GM12891 (cell line): Measurements from ENCODE around the gene CALCOCO1.

ENCODE experiments used
- POLR2A ChIP-seq: IDR thresholded peaks from 2 replicates; pipeline ENCODE4 v1.6.1; 2011; ENCODE audit warnings: low read depth, low read length, control low read depth
- POLR2AphosphoS5 ChIP-seq: IDR thresholded peaks from 2 replicates; pipeline ENCODE4 v1.6.1; 2011; ENCODE audit warnings: low read depth, low read length, control low read depth
- SPI1 ChIP-seq: IDR thresholded peaks from 2 replicates; pipeline ENCODE4 v1.6.1; 2011; ENCODE audit warnings: low read depth, low read length, control low read depth
- TAF1 ChIP-seq: IDR thresholded peaks from 2 replicates; pipeline ENCODE4 v1.6.1; 2011; ENCODE audit warnings: low read depth, low read length, control low read depth

GRCh38 chr12:53754188-53754585 is 26.9 kb upstream of the CALCOCO1 start:
- TF ChIP-seq TAF1: no peak
- TF ChIP-seq POLR2A: no peak
- no peak for TF ChIP-seq POLR2AphosphoS5
- TF ChIP-seq SPI1: no peak
